Stimulated activated CD4-positive, alpha-beta T cell treated with anti-CD3 and anti-CD28 coated beads, Interleukin-2, amount 100 ng/mL, for 4 hours (primary cell): Measurements from ENCODE around the gene METTL2B.
A peak's percentile ranks its signal among the peaks of the same experiment; 100 is the strongest.
"Not testable (repeated sequence)": the region's sequence is repeated elsewhere in the genome, so short reads cannot be mapped to it uniquely, and the experiment has no call there.

ENCODE experiments used
- DNase-seq: peaks from one replicate; pipeline ENCODE4 v3.0.0-alpha.2; 2020; ENCODE audit warnings: low read depth

The METTL2B gene

DNA sequence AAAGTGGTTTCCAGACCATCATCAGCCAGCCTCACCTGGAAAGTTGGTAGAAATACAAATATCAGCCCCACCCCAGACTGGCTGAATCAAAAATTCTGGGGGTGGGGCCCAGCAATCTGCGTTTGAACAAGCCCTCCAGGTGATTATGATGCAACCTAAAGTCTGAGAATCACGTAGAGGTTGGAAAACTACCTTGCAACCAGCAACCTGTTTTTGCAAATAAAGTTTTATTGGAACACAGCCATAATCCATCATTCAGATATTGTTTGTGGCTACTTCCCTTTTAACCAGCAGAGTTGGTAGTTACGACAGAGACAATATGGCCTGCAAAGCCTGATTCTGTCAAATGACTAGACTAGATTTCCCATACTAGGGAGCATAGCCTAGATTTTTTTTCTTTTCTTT is 49.5 kb downstream of the METTL2B start:
- DNase-seq: not testable (repeated sequence)

DNA sequence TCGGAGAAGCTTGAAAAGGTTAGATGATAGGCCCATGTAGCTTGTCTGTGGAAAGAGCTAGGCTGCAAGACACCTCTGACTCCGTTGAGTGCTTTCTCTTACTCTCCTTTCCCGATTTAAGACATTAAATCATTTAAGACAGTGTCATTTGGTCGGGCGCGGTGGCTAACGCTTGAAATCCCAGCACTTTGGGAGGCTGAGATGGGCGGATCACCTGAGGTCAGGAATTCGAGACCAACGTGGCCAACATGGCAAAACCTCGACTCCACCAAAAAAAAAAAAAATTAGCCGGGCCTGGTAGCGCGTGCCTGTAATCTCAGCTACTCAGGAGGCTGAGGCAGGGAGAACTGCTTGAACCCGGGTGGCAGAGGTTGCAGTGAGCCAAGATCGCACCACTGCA is 52.6 kb downstream of the METTL2B start:
- not testable (repeated sequence) for DNase-seq

DNA sequence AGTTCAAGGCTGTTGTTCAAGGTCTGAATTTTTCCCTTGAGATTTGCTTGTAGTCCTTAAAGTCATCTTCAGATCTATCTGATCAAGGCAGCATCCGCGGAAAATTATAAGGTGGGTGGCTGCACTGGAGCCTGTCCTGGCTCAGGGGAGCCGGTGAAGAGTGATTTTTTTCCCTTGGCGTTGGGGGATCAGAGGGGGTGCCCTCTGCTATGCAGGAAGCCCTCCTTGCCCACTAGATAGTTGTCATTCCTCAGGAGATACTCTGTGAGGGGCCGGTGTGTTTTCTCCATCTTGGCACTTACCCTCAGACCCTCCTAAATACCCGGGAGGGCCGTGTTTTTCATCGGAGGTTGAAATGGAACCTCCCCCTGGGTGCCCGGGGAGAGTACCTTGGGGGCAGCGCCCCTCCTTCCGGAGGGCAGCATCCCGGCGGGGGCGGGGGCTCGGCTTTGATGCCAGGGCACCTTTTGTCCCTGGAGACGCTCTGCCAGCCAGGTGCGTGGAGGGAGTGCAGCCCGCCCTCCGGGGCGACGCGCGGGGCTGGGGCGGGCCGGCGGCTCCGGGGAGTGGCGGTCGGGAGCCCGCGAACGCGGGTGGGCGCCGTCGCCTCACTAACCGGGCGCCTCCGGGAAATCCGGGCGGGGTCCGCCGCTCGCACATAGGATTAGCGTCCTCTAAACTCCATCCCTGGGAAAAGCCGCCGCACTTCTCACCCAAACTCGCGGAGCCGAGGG is 53.7 kb downstream of the METTL2B start:
- DNase-seq: not testable (repeated sequence)

DNA sequence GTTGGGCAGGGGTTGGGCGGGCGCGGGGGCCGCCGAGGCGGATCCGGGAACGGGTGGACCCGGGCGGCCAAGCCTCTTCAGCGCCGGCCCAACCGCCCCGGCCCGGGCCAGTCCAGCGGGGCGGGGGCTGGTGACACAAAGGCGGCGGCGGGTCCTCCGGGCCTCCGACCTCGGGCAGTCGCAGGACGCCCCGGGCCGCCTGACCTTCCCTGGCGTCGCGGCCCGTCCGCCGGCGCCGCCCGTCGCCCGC is 54.2 kb downstream of the METTL2B start:
- DNase-seq: no peak

DNA sequence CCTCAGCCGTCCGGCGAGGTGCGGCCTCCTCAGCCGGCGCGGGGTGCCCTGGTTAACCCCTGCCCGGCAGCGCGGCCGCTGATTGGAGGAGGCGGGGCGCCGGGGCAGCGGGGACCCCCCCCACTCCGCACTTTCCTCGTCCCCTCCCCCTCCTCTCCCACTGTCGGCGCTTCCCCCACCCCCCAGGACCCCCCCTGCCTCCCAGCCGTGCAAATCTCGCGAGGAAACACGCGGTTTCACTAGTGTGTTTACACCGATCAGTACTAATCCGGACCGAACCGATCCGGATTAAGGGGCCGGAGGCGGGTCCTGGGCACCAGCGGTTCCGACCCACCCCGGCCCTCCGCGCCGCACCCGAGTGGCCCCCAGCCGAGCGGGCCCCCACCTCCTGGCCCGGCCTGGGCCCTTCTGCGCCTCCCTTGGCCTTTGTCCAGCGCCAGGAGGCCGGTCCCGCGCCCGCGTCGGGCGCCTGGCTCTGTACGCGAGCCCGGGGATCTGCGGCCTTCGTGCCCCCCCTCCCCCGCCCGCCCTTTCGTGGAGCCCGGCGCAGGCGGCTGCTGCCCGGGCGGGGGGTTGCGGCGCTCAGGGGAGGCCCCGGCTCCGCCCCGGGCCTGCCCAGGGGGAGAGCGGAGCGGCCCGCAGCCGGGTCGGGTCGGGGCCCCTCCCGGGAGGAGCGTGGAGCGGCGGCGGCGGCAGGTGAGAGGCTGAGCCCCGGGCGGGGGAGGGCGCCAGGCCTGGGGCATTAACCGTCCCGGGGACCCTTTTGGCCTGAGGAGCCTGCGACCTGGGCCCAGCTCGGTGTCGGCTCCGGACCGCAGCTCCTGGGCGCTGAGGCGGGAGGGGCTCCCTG is 54.8 kb downstream of the METTL2B start:
- peak; percentile 72 for DNase-seq

DNA sequence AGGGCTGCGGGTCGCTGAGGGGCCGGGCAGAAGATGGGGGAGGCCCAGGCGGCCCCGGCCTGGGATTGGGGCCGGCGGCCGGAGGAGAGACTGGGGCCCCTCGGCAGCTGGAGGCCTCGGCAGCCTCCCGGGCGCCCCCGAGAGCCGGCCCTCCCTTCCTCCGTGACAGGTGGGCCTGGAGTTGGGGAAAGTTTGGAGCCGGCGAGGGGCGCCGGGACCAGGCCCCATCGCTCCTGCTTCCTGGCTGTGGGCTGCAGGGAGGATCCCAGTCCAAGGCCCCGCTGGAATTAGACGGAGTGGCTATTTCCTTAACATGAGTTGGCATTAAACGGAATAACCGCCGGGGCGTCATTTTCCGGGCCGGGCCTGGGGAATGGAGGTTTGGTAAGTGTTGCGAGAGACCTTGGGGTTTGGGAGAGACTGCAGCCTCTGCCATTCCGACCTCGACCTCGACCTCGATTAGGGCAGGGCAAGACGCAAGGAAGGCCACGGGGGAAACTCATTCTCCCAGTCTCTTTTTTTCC is 55.5 kb downstream of the METTL2B start:
- DNase-seq: not testable (repeated sequence)

DNA sequence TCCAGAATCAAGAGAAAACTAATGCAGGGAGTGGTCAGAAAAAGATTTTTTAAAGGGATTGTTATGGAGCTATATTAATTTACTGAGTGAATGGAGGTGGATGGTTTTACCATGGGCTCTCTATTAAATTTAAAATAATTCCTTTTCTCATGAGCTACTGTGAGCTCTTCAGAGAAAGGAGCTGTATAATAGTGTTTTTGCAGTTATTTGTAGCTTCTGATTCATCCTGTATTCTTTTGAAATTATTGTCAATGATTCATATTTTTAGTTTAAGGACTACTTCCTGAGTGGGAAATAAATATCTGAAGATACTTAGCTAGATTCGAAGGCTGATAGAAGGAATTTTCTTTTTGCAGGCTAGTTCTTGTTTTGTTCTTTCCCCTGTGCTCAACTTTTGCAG is 56.4 kb downstream of the METTL2B start:
- not testable (repeated sequence) for DNase-seq

DNA sequence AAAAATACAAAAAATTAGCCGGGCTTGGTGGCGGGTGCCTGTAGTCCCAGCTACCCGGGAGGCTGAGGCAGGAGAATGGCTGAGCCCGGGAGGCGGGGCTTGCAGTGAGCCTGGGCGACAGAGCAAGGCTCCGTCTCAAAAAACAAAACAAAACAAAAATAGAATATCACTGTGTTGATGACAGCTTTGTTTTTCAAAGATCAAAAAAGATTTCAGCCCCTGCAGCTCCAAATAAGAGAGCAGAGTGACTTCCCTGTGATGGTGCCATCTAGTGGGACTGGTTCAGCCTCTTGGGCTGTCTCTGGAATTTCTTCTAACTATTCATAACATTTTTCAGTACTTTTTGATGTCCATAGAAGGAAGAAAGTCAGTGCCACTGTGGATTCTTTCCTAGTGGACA is 60.9 kb downstream of the METTL2B start:
- not testable (repeated sequence) for DNase-seq

DNA sequence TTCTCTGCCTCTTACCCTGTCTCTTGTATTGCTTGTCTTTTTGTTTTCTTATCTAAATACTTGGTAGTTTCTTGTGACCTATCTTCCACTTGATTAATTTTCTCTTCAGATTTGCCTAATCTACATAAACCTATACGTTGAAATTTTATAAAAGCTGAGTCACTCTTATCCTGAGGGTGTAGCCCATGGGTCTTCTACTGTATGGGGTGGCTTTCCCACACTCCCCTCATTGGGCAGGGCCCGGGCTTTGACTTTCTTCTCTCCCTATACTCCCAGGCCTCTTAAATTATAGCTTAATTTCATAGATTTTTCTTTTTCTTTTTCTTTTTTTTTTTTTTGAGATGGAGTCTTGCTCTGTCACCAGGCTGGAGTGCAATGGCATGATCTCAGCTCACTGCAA is 66.0 kb downstream of the METTL2B start:
- DNase-seq: not testable (repeated sequence)

DNA sequence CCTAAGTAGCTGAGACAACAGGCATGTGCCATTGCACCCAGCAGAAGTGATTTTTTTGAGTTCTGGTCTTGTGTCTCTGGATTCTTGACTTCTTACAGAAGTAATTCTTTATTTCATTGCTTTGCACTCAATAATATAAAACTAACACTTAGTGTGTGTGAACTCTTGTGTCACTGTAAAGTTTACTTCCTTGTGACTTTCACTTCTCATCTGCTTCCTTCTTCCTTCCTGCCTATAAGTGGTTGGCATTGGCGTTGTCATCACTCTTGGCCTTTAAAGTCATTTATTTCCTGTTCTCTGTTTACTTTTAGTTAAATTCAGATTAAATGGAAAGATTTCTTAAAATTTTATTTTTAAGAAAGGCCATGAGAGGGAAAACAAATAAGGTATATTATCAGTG is 66.8 kb downstream of the METTL2B start:
- not testable (repeated sequence) for DNase-seq

DNA sequence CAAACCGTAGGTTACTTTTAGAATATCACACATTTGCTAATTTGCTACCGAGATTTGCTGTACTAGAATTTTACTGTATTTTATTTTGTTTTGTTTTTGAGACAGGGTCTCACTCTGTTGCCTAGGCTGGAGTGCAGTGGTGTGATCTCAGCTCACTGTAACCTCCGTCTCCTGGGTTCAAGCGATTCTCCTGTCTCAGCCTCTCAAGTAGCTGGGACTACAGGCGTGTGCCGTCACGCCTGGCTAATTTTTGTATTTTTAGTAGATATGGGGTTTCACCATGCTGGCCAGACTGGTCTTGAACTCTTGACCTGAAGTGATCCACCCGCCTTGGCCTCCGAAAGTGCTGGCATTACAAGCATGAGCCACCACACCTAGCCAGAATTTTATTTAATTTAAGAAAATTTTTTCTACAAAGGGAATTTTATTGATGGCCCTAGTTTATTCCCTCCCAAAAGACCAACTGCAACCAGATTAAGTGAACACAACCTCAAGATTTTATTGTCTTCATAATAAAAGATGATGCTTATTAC is 69.8 kb downstream of the METTL2B start:
- not testable (repeated sequence) for DNase-seq

DNA sequence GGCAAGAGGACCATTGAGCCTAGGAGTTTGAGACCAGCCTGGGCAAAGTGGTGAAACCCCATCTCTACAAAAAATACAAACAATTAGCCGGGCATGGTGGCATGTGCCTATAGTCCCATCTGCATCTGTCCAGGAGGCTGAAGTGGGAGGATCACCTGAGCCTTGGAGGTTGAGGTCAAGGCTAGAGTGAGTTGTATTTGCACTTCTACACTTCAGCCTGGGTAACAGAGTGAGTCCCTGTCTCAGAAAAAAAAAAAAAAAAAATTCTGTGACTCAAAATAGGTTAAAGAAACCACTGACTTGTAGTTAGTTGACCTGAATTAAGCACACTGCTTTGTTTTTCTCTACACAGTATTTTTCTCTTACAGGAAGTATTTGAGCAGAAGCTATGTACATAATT is 74.4 kb downstream of the METTL2B start:
- DNase-seq: no peak

DNA sequence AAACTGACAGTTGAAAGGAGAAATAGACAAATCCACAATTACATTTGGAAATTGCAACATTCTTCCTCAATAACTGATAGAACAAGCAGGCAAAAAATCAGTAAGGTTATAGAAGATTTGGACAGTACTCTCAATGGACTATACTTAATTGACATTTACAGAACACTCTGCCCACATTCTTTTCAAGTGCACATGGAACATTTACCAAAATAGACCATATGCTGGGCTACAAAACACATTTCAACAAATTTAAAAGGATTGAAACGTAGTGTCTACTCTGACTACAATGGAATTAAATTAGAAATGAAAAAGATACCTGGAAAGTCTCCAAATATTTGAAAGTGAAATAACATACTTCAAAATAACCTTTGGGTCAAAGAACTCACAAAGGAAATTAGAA is 77.8 kb downstream of the METTL2B start:
- DNase-seq: not testable (repeated sequence)
